Measurements from ENCODE around the gene CREB5.

- TF ChIP-seq CTCF (IDR thresholded peaks at IDR 0.05; ENCODE audit: borderline replicate concordance, extremely low read depth, low read length, poor library complexity, severe bottlenecking): no peak
- no peak for TF ChIP-seq EZH2 (IDR thresholded peaks at IDR 0.05; ENCODE audit: borderline replicate concordance, low read depth, low read length, severe bottlenecking)
These were observed 22.2 kb downstream of the CREB5 start for GRCh38 chr7:28434510-28434909.

All from DND-41 (cell line).